CD1c-positive myeloid dendritic cell (primary cell): Measurements from ENCODE around the gene JPT2.
"Not testable (repeated sequence)": the region's sequence is repeated elsewhere in the genome, so short reads cannot be mapped to it uniquely, and the experiment has no call there.

Source experiments
- DNase-seq: peaks from one replicate; pipeline ENCODE4 v3.0.0-alpha.2; 2016; ENCODE audit errors: extremely low spot score

Gene JPT2

GRCh38 chr16:1732071-1732470, 54.0 kb downstream of the JPT2 start:
- no peak for DNase-seq

DNA sequence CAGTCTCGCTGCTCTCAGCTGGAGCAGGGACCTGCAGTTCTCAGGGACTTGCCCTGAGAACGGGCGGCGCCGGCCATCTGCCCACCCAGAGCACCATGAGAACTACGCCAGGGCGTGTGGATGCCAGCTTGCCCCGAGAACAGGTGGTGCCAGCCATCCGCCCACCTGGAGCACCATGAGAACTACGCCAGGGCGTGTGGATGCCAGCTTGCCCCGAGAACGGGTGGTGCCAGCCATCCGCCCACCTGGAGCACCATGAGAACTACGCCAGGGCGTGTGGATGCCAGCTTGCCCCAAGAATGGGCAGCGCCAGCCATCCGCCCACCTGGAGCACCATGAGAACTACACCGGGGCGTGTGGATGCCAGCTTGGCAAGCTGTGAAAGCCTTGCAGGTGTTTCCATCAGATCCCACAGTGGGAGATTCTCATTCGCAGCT, 54.5 kb downstream of the JPT2 start:
- DNase-seq, result not testable (repeated sequence)

DNA sequence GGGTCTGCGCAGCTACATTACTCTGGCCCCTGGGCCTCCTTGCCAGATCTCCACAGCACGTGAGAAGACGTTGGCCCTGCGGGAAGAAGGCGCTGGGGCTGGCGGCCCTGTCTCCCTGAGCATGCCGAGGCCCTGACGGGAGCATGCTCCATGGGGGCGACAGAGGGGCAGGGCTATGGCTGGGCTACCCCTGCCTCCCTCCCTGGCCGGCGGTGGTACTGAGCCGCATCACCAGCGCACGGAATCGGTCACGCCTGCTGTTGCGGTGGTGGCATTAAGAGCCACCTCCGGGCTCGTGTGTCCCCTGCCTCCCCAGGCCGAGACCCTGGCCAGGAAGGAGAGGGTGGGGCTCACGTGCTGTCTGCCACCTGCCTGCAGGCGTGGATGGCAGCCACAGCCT, 56.0 kb downstream of the JPT2 start:
- no peak for DNase-seq

GRCh38 chr16:1734816-1735215, 56.7 kb downstream of the JPT2 start:
- DNase-seq, result no peak

GRCh38 chr16:1740234-1740633, 62.2 kb downstream of the JPT2 start:
- DNase-seq, result no peak

DNA sequence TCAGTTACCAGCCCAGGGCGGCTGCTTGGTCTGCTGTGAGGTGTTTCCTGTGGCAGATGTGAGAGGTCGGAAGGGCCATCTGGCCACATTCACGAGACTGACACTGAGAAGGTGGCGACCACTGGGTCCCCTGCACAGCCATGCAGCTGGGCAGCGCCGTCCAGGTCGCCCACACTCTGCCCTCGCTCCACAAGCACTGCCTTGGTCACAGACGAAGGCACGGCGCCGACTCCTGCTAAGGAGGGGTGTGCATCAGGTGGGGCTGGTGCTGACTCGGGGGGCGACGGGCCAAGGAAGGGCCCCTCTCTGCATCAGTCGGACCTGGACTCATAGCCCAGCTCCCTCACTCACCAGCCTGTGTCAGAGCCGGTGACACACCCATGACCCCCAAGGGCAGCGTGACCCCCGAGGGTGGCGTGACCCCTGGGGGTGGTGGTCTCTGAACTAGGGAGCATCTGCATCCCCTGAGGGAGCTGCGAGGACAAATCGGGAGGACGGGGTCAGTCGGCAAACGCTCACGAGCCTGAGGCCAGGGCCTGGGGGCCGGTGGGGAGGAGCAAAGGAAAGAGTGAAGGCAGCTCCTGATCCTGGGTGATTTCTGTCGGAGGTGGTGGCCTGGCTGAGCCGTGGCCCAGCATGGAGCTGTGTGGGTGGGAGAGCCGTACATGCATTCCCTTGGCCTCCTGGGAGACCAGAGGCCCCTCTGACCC, 62.9 kb downstream of the JPT2 start:
- no peak for DNase-seq

DNA sequence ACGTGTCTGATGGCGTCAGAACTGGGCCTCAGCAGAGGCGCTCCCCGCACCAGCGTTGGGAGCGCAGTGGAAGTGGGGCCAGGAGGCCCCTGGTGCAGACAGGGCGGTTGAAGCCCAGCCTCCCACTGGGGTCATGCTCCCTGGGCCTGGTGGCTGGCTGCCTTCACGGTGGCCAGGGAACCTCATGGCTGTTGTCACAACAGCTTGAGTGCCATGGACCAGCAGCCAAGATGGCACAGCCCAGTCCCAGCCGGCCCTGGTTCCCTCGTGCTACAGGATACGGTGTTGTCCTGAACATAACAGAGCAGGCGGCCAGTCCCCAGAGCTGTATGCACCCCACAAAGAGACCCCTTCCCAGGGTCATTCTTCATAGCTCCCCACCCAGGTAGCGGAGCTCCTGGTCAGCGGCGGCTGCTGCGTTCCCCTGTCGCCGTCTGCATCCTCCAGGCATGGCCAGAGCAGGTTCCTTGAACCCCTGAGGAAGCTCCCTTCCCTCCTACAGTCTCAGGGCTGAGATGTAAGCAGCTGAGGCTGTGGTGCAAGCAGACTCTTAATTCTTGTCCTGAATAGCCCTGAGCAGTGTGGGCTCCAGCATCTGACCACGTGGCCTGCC, 63.6 kb downstream of the JPT2 start:
- DNase-seq, result no peak

DNA sequence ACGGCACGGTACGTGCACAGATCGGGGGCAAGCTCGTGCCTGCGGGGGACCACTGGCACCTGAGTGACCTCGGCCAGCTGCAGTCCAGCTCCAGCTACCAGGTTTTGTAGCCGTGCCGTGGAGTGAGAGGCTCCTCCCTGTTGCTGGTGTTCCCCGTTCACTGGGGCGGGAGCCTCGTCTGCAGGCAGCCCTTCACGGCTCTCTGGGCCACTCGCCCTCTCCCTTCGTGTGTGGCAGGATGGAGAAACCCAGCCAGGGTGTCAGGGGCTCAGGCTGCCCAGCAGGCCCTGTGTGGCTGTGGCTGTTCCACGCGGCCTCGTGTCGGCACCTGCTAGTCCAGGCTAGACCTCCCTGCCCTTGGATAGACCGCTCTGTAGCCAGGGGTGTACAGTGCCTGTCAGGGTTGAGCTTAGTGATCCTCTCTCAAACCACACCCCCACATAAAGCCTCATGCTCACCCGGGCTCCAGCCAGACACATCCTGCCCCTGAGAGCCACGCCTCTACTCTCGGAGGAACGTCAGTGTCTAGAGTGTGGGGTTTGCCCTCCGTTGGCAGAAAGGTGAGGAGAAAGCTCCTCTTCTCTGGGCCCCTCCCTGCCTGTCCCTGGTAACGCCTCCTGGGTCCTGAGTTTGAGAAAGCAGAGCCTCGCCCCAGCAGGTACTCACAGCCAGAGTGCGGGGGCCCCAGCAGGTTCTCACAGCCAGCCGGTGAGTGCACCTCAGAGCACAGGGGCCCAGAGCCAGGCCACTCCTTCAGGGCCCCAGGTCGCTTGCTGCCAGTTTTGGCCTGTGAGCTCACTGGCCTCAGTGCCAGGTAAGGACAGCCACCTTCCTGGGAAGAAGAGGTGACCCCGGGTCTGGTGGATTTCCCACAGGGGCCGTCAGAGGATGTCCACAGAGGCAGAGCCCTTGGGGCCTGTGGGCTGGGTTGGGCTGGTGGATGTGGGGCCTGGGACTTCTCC, 65.6 kb downstream of the JPT2 start:
- no peak for DNase-seq

DNA sequence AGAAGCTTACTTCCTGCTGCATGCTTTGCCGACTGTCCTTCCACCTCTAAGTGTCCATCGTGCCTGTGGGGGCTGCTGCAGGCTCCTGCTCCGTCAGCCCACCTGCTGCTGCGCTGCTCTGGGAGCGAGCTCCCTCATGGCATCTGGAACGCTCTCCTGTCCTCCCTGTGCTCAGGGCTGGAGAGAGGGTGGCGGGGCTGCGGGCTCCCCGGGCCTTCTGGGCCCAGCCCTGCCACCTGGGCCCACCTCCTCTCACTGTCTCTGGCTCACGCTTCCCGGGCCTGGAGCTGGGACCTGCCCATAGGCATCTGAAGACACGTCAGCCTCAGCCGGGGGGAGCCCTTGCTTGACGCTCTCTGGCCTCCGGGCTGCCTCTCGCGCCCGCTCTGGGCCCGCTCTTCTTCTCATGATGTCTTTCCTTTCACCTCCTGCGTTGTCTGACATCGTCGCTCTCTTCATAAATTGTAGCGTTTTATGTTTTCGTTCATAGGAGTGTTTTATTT, 66.3 kb downstream of the JPT2 start:
- no peak for DNase-seq

GRCh38 chr16:1745181-1745899, 67.3 kb downstream of the JPT2 start:
- no peak for DNase-seq

- DNase-seq, result no peak
These were observed 68.0 kb downstream of the JPT2 start for GRCh38 chr16:1745900-1746692.

GRCh38 chr16:1746693-1747195, 68.7 kb downstream of the JPT2 start:
- DNase-seq, result no peak

DNA sequence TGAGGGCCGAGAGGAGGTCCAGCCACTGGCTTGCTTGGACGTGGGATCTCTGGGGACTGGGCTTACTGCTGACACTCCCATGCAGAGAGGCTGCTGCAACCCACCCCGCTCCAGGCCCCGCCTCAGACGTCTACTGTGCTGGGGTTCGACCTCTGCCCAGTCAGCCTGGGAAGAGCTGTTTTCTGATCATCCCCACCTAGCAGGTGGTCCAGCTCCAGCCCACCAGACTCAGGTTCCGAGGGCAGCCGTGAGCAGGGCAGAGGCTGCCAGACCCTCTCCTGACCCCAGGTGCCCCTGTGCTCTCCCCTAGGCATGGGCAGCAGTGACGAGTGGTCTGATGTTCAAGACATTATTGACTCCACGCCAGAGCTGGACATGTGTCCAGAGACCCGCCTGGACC, 69.9 kb downstream of the JPT2 start:
- no peak for DNase-seq

GRCh38 chr16:1749152-1750117, 71.4 kb downstream of the JPT2 start:
- no peak for DNase-seq
